Measurements from ENCODE around the gene RETREG1.

DNA sequence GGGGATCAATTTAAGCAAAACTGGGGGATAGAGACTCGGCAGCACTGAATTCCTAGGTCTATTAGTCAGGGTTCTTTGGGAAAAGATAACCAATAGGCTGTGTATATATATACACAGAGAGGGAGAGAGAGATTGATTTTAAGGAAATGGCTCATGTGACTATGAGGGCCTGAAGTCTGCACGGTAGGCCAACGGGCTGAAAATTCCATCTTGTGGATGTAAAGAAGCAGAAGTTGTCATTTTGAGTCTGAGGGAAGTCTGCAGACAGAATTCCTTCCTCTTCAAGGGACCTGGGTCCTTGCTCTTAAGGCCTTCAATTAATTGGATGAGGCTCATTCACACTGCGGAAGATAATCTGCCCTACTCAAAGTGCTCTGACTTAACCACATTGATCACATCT is 91.1 kb downstream of the RETREG1 start:
- TF ChIP-seq, protein P1, sequence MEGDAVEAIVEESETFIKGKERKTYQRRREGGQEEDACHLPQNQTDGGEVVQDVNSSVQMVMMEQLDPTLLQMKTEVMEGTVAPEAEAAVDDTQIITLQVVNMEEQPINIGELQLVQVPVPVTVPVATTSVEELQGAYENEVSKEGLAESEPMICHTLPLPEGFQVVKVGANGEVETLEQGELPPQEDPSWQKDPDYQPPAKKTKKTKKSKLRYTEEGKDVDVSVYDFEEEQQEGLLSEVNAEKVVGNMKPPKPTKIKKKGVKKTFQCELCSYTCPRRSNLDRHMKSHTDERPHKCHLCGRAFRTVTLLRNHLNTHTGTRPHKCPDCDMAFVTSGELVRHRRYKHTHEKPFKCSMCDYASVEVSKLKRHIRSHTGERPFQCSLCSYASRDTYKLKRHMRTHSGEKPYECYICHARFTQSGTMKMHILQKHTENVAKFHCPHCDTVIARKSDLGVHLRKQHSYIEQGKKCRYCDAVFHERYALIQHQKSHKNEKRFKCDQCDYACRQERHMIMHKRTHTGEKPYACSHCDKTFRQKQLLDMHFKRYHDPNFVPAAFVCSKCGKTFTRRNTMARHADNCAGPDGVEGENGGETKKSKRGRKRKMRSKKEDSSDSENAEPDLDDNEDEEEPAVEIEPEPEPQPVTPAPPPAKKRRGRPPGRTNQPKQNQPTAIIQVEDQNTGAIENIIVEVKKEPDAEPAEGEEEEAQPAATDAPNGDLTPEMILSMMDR (IDR thresholded peaks at IDR 0.05) = no peak
- no peak for TF ChIP-seq POLR2A (IDR thresholded peaks at IDR 0.05)

Measured in testis (tissue), 2 donors.